ENCODE measurements around the gene IL21.
"Not testable (repeated sequence)": the region's sequence is repeated elsewhere in the genome, so short reads cannot be mapped to it uniquely, and the experiment has no call there.

IL21 gene

DNA sequence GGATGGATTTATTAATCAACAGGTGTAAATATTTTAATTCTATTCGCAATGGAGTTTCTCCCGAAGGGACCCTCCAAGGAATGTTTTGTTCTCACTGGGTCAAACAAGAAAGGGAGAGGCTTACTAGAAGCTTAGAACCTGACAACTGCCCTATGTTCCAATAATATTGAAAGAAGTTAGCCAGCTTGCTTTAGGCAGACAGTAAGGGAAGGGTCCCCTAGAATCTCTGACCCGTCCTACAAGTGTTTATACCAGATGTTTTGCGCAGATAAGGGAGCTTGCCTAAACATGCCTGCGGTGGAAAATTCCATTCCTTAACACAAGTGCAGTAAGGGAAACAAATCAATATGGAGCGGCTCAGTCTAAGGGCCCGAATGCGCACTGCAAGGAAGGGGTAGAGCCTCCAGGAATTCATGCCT lies 17.7 kb downstream of the IL21 start:
- Histone ChIP-seq H3K9ac (ENCODE audit: low read length) (no peak overlapping the region), H3K27ac (ENCODE audit: low read depth, low read length) (no peak overlapping the region), H3K4me1 (ENCODE audit: insufficient read depth, low read length) (no peaks in the 10 kb centered on the region), H3K4me3 (ENCODE audit: low read depth in 1 of 2, low read length in 2 of 2) (no peak overlapping the region), H3K36me3 (ENCODE audit: insufficient read depth, low read length) (no peaks in the 10 kb centered on the region), H3K9me3 (ENCODE audit: low read length) (no peaks in the 10 kb centered on the region), H3K27me3 (ENCODE audit: control insufficient read depth in 1 of 2, insufficient read depth in 2 of 2, low read length in 2 of 2) (no peaks in the 10 kb centered on the region)

DNA sequence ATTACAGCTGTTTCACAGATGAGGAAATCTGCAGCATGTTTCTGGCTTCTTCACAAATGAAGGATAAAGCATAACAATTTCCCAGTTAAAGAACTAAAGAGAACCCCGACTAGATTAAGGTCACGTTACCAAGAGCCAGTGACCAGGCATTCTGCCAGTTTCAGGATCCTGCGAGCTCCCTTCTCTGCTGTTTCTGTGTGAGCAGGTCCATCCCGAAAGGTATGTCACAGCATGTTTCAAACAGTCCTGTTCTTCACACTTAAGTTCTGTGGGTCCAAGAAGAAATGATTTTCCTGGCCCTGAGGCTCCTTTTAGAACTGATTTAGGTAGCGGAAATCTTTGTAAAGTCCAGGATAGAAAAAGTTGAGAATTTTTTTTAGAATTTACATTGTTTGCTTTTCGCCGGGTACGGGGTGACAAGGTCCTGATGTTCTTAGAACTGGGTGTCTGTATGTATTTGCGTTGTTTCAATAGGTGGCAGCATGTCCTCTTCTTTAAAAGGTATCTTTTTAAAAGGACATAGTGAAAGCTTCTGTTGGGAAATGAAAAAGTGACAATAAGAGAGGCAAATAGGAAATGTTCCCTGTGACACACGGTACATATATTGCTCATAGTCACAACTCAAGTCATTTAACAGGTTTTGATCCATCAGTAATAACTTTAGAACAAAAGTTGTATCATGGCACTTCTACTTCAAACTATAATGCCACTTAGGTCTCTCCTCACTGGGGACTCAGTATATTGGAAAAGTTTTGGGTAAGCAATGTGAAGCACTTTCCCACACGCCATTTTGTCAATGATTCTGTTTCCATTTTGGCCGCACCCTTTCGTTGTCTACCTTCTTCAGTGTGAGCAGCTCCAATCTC lies 18.4 kb downstream of the IL21 start:
- Histone ChIP-seq H3K4me1 (ENCODE audit: insufficient read depth, low read length) (no peaks in the 10 kb centered on the region), H3K9me3 (ENCODE audit: low read length) (no peaks in the 10 kb centered on the region), H3K36me3 (ENCODE audit: insufficient read depth, low read length) (no peaks in the 10 kb centered on the region)

DNA sequence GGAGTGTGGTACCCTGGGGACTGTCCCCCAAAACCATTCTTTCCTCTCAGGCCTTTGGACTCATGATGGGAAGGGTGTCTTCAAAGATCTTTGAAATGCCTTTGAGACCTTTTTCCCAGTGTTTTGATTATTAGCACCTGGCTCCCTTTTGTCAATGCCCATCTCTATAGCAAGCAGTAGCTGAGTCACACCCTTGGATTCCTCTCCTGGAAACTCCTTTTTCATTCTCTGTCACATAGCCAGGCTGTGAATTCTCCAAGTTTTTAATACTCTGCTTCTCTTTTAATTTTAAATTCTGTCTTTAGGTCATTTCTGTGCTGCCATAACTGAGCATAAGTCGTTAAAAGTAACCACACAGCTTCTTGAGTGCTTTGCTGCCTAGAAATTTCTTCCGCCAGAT lies 29.7 kb downstream of the IL21 start:
- H3K9me3 ChIP-seq (ENCODE audit: low read length): no peaks in the 10 kb centered on the region
- no peak overlapping the region for H3K27ac ChIP-seq (ENCODE audit: low read depth, low read length)
- no peaks in the 10 kb centered on the region for H3K4me1 ChIP-seq (ENCODE audit: insufficient read depth, low read length)
- no peaks in the 10 kb centered on the region for H3K27me3 ChIP-seq (ENCODE audit: control insufficient read depth in 1 of 2, insufficient read depth in 2 of 2, low read length in 2 of 2)
- no peak overlapping the region for H3K9ac ChIP-seq (ENCODE audit: low read length)
- no peaks in the 10 kb centered on the region for H3K36me3 ChIP-seq (ENCODE audit: insufficient read depth, low read length)
- H3K4me3 ChIP-seq (ENCODE audit: low read depth in 1 of 2, low read length in 2 of 2): no peak overlapping the region

More for the DNA sequence above, 18.4 kb downstream of the IL21 start:
- Histone ChIP-seq H3K27me3 (ENCODE audit: control insufficient read depth in 1 of 2, insufficient read depth in 2 of 2, low read length in 2 of 2) (no peaks in the 10 kb centered on the region), H3K27ac (ENCODE audit: low read depth, low read length) (no peak overlapping the region), H3K9ac (ENCODE audit: low read length) (no peak overlapping the region), H3K4me3 (ENCODE audit: low read depth in 1 of 2, low read length in 2 of 2) (no peak overlapping the region)

DNA sequence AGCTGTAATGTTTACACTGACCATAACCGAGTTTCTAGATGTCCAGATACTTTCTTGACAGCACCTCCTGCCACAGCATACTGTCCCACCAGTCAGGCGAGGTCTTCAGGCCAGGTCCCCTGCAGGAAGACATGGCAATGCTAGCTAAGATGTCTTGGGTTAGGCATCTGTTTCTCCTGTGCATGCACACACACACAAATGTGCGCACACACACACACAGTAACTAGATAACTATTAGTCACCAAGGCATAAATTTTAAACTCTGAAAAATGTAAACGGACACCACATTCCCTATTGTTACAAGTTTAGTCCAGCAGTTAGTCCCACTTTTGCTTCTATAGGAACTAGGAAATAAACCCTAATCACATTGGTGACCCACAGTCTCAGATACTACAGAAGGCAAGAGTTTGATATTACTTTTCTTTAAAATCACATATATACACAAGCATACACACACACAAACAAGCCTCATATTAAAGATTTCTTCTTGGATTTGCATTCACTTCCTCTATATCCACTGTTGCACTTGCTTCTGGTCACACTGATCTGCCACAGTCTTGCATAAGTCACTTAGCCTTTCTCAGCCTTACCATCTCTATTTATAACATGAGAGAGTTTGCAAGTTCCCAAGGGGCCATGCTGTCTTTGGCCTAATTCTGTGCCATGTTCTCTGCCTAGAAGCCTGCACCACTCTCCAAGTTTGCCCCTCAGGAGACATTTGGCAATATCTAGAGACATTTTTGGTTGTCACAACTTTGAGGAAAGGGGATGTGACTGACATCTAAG lies 32.2 kb downstream of the IL21 start:
- no peak overlapping the region for H3K27ac ChIP-seq (ENCODE audit: low read depth, low read length)
- no peak overlapping the region for H3K4me3 ChIP-seq (ENCODE audit: low read depth in 1 of 2, low read length in 2 of 2)
- H3K4me1 ChIP-seq (ENCODE audit: insufficient read depth, low read length): peaks cover 14% of the 10 kb centered on the region
- H3K36me3 ChIP-seq (ENCODE audit: insufficient read depth, low read length): no peaks in the 10 kb centered on the region
- no peaks in the 10 kb centered on the region for H3K9me3 ChIP-seq (ENCODE audit: low read length)
- H3K27me3 ChIP-seq (ENCODE audit: control insufficient read depth in 1 of 2, insufficient read depth in 2 of 2, low read length in 2 of 2): no peaks in the 10 kb centered on the region
- H3K9ac ChIP-seq (ENCODE audit: low read length): no peak overlapping the region

DNA sequence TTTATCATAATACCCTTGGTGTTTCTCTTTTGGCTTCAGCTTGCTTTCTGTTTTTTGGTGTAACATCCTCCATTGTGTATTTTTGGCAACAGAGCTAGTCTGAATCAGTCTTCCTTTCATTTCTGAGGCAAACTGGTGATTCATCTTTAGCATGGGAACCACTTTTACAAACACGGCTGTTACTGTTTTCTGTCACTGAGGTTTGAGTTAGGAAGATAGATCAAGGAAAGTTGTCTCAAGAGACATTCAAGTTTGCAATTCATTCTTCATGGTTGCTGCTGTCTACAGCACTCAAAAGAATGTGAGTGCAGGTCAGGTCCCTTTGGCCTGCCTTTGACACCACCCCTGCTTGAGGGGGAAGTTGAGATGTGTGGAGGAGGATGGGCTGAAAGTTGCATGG lies 36.3 kb downstream of the IL21 start:
- H3K27me3 ChIP-seq (ENCODE audit: control insufficient read depth in 1 of 2, insufficient read depth in 2 of 2, low read length in 2 of 2): no peaks in the 10 kb centered on the region
- no peaks in the 10 kb centered on the region for H3K9me3 ChIP-seq (ENCODE audit: low read length)
- H3K27ac ChIP-seq (ENCODE audit: low read depth, low read length): no peak overlapping the region
- H3K36me3 ChIP-seq (ENCODE audit: insufficient read depth, low read length): no peaks in the 10 kb centered on the region
- no peak overlapping the region for H3K4me3 ChIP-seq (ENCODE audit: low read depth in 1 of 2, low read length in 2 of 2)
- peaks cover 15% of the 10 kb centered on the region for H3K4me1 ChIP-seq (ENCODE audit: insufficient read depth, low read length)
- H3K9ac ChIP-seq (ENCODE audit: low read length): no peak overlapping the region

DNA sequence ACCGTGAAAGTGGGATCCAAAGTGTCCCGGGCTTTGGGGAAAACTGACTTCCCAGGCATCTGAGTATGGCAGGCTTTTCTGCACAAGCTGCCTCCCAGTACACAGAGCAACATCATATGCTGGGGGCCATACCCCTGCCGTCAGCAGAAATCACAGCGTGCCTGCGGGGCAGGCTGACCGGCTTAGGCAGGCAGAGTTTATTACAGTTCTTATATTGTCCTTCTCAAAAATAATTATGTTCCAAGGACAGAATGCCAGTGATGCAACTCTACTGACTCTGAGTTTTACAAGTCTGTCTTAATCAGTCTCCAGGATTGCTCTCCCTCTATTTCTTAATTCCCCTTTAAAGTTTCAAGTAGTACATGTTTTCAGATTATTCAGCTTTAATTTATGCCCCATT lies 37.0 kb downstream of the IL21 start:
- no peaks in the 10 kb centered on the region for H3K27me3 ChIP-seq (ENCODE audit: control insufficient read depth in 1 of 2, insufficient read depth in 2 of 2, low read length in 2 of 2)
- no peak overlapping the region for H3K27ac ChIP-seq (ENCODE audit: low read depth, low read length)
- peaks cover 15% of the 10 kb centered on the region for H3K4me1 ChIP-seq (ENCODE audit: insufficient read depth, low read length)
- H3K9ac ChIP-seq (ENCODE audit: low read length): no peak overlapping the region
- no peaks in the 10 kb centered on the region for H3K9me3 ChIP-seq (ENCODE audit: low read length)
- no peaks in the 10 kb centered on the region for H3K36me3 ChIP-seq (ENCODE audit: insufficient read depth, low read length)
- no peak overlapping the region for H3K4me3 ChIP-seq (ENCODE audit: low read depth in 1 of 2, low read length in 2 of 2)

DNA sequence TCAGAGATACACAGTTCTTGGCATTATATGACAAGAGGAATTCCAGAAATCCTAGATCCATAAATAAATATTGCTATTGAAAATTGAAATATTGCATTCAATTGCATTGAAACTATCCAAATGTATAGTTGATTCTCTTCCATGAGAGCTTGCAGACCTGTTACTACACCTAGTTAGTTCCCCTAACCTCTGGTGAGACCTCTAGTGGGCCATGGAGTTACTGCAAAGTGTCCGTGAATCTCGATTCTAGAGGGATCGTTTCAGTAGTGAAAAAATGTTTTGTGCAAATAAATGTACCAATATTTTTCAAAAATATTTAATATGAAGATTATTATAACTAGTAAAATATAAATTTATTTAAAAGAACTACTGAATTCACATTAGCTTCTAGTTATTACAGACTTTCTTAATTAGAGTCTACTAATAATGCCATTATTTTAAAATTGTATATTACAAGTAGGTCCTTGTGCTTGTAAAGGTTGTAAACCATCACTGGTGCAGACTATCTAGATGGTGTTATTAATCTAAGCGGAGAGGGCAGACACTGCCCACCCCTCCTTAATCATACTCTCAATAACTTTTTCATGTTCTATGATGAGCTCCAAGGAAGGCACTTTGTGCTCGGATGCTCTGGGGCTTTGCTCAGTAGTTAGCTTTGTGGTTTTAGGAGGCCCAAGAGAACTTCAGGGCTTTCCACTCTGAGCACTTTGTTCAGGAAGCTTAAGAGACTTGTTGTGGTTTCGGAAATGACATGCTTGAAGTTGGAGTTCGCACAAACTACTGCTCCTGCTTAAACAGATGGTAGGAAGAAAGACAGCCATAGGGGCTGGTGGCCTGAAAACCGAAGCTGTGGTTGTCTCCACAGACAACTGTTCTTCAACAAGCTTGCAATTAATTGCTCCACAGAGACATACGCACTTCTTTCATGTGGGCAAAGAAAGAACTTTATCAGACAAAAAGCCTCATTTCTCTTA lies 42.8 kb downstream of the IL21 start:
- Histone ChIP-seq H3K9ac (ENCODE audit: low read length) (no peak overlapping the region), H3K36me3 (ENCODE audit: insufficient read depth, low read length) (no peaks in the 10 kb centered on the region), H3K27ac (ENCODE audit: low read depth, low read length) (no peak overlapping the region), H3K9me3 (ENCODE audit: low read length) (no peaks in the 10 kb centered on the region), H3K27me3 (ENCODE audit: control insufficient read depth in 1 of 2, insufficient read depth in 2 of 2, low read length in 2 of 2) (no peaks in the 10 kb centered on the region), H3K4me3 (ENCODE audit: low read depth in 1 of 2, low read length in 2 of 2) (no peak overlapping the region), H3K4me1 (ENCODE audit: insufficient read depth, low read length) (no peaks in the 10 kb centered on the region)

DNA sequence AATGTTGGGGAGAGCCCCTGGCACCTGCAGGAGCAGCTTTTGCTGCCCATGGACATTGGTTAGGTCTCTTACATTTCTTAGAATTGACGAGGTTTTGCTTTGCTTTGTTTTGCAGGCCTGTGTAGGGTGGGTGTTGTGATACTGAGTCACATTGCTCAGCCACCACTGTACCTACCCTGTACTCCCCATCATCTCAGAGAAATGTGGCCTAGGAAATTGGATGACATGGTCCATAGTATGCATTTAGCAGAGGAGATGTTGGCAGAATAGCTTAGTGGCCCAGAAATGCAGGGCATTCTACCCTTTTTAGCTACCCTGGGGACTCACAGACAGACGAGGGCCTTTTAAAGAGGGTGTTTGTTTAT lies 43.7 kb downstream of the IL21 start:
- no peaks in the 10 kb centered on the region for H3K4me1 ChIP-seq (ENCODE audit: insufficient read depth, low read length)
- H3K4me3 ChIP-seq (ENCODE audit: low read depth in 1 of 2, low read length in 2 of 2): no peak overlapping the region
- H3K9me3 ChIP-seq (ENCODE audit: low read length): no peaks in the 10 kb centered on the region
- no peak overlapping the region for H3K27ac ChIP-seq (ENCODE audit: low read depth, low read length)
- no peaks in the 10 kb centered on the region for H3K27me3 ChIP-seq (ENCODE audit: control insufficient read depth in 1 of 2, insufficient read depth in 2 of 2, low read length in 2 of 2)
- H3K36me3 ChIP-seq (ENCODE audit: insufficient read depth, low read length): no peaks in the 10 kb centered on the region
- H3K9ac ChIP-seq (ENCODE audit: low read length): no peak overlapping the region

DNA sequence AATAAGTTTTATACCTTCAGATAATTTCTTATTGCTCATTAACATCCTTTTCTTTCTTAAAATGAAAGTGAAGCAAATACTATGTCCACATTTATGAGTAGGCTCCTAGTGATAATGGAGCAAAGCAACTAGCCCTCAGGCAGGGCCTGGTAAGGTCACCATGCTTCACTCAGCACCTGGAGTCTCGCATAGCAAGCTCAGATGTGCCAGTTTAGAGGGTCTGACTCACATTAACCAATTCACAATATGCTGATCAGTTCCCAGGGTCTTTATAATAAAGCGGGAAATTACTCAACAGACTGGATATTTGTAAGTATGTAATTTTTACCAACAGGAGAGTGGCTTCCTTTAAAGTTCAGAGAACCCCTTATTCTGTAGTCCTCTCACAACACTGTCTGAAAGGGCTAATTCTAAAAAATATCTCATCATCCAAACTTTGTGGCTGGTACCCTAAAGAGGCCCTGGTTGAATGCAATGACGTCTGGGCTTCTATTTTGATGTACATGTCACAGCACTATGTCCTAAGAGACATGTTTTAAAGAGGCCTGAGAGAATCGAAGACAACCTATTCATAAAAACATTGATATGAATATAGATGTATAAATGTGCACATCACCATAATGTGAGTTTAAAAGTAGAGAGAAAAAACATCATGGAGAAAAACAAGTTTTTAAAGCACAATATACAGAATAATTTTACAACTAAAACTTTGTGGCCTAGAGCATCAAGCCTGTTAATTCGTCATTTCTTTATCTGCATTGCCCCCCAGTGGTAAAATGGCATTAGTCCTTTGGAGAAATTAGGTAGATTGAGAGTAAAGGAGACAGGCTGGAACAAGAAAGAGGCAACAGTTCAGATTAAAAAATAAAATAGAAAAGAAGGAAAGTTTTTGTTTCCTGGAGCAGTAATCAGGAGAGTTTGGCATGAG lies 44.3 kb downstream of the IL21 start:
- H3K9me3 ChIP-seq (ENCODE audit: low read length): no peaks in the 10 kb centered on the region
- H3K36me3 ChIP-seq (ENCODE audit: insufficient read depth, low read length): no peaks in the 10 kb centered on the region
- H3K9ac ChIP-seq (ENCODE audit: low read length): no peak overlapping the region
- H3K4me1 ChIP-seq (ENCODE audit: insufficient read depth, low read length): no peaks in the 10 kb centered on the region
- no peak overlapping the region for H3K4me3 ChIP-seq (ENCODE audit: low read depth in 1 of 2, low read length in 2 of 2)
- no peak overlapping the region for H3K27ac ChIP-seq (ENCODE audit: low read depth, low read length)
- H3K27me3 ChIP-seq (ENCODE audit: control insufficient read depth in 1 of 2, insufficient read depth in 2 of 2, low read length in 2 of 2): no peaks in the 10 kb centered on the region

DNA sequence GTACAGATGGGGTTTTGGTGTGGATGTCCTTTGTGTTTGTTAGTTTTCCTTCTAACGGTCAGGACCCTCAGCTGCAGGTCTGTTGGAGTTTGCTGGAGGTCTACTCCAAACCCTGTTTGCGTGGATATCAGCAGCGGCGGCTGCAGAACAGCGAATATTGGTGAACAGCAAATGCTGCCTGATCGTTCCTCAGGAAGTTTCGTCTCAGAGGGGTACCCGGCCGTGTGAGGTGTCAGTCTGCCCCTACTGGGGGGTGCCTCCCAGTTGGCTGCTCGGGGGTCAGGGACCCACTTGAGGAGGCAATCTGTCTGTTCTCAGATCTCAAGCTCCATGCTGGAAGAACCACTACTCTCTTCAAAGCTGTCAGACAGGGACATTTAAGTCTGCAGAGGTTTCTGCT lies 46.5 kb downstream of the IL21 start:
- not testable (repeated sequence) for H3K9ac ChIP-seq (ENCODE audit: low read length); H3K4me3 ChIP-seq (ENCODE audit: low read depth in 1 of 2, low read length in 2 of 2); H3K27ac ChIP-seq (ENCODE audit: low read depth, low read length); H3K27me3 ChIP-seq (ENCODE audit: control insufficient read depth in 1 of 2, insufficient read depth in 2 of 2, low read length in 2 of 2); H3K9me3 ChIP-seq (ENCODE audit: low read length); H3K36me3 ChIP-seq (ENCODE audit: insufficient read depth, low read length); H3K4me1 ChIP-seq (ENCODE audit: insufficient read depth, low read length)

All from muscle layer of colon (tissue), 2 donors.